NCI-H82 treated with DMSO at 0.1 percent for 48 hours (cell line): ENCODE results near the gene APPBP2.
"Not testable (repeated sequence)": the region's sequence is repeated elsewhere in the genome, so short reads cannot be mapped to it uniquely, and the experiment has no call there.

ENCODE experiments used
- DNase-seq: peaks from one replicate; lab custom pipeline; 2025; ENCODE audit not compliant: unreplicated experiment; lab: John Stamatoyannopoulos, UW

APPBP2 gene

DNA sequence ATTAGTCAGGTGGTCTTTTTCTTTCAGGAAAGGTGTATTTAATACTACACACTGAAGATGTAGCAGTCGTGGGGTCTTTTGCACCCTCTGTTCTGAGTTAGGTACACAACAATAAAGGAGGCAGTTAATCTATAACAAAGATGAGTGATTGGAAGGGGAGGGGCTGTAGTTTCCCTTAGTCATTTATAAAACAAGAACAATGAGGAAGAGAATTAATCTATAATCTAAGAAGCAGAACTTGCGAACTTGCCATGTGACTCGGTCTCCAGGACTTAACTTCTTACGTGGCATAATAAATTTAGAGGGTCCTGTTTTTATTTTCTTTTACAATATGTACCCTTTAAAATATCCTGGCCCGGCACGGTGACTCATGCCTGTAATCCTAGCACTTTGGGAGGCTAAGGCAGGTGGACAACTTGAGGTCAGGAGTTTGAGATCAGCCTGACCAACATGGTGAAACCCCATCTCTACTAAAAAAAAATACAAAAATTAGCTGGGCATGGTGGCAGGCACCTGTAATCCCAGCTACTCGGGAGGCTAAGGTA, 8.6 kb upstream of the APPBP2 start:
- DNase-seq: no peak

DNA sequence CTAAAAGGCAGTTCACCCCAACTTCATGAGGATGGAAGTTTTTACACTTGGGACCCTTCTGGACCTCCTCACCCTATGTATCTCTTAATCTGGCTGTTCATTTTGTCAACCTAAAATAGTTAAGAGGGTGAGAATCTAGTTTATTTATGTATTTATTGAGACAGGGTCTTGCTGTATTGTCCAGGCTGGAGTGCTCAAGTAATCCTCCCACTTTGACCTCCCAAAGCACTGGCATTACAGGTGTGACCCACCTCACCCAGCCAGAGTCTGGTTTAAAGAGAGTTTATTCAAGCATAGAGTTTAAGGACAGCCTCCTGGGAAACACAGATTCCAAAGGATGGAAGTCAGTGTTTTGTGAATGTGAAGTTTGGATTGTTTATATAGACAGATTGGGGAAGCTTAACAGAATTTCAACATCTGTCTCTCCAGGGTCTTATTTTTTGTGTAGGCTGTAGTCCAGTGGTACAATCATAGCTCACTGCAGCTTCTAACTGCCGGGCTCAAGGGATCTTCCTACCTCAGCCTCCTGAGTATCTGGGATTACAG, 8.0 kb upstream of the APPBP2 start:
- no peak for DNase-seq

DNA sequence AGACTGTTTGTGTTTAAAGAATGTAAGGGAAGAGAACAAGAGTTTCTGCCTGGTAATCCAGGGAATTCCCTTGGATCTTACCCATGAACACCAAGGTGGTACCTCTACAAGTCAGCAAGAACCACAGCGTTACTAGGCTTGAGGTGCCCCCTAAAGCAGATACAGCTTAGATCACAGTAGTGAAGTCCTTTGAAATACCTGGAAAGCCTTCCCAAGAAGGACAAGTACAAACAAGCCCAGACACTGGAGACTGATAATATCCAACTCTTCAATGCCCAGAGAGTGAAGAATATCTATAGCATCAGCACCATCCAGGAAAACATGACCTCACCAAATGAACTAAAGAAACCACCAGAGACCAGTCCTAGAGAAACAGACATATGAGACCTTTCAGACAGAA, 3.8 kb upstream of the APPBP2 start:
- no peak for DNase-seq

DNA sequence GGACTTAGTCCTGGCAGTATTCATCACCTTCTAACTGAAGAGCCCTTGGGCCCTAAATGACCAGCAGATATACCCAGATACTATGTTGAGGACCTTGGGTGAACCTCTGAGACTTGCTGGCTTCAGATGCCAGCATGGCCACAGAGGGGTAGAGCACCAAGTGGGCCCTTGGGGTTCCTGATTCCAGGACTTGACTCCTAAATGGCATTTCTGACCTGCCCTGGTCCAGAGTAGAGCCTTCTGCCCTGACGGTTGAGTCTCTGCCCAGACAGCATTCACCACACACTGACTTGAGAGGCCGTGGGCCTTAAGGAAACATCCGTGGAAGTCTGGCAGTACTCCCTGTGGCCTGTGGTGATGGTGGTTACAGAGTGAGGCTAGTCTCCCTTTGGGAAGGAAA, 2.8 kb upstream of the APPBP2 start:
- DNase-seq: no peak

DNA sequence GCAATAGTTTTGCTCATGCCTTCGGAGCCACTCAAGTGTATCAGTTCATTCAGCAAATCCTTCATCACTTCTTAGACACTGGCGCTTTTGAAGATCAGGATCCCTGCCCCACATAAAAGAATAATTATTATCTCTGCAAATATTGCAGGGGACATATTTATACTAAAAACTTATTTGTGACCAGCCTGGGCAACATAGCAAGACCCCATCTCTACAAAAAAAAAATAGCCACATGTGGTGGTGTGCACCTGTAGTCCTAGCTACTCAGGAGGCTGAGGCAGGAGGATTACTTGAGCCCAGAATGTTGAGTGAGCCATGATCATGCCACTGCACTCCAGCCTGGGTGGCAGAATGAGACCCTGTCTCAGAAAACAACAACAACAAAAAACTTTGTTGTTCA, 1.7 kb upstream of the APPBP2 start:
- DNase-seq: no peak

DNA sequence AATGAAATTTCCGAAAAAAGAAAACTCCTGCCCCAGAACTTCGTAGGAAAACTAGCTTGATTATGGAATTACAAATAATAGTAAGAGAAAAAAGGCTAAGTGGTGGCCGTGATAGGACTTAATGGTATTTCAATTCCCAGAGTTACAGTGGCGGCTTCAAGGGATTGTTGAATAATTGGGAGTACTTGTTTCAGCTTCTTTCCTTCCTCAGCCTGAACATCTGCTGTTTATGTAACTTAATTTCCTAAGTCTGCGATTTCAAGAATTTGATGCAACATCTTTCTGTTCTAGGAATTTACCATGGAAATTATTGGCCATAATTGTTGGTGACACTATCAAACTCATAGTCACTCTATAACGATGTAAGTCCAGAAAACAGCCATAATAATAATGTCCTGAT, 684 bp upstream of the APPBP2 start:
- no peak for DNase-seq

DNA sequence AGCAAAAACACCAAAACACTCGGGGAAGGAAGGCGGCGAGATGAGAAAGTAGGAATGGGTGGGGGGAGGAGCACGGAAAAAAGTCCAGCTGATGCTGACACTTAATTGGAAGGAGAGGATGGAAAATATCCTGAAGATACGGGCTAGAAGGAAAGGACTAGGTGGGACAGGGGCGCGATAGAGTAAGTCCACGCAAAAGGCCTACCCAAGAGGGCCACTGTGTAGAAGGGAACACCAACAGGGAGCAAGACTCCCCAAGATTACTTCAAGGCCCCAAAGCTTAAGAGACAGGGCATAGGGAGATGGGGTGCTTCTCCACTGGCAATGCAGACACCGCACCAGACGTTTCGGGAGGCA, 736 bp downstream of the APPBP2 start:
- no peak for DNase-seq

DNA sequence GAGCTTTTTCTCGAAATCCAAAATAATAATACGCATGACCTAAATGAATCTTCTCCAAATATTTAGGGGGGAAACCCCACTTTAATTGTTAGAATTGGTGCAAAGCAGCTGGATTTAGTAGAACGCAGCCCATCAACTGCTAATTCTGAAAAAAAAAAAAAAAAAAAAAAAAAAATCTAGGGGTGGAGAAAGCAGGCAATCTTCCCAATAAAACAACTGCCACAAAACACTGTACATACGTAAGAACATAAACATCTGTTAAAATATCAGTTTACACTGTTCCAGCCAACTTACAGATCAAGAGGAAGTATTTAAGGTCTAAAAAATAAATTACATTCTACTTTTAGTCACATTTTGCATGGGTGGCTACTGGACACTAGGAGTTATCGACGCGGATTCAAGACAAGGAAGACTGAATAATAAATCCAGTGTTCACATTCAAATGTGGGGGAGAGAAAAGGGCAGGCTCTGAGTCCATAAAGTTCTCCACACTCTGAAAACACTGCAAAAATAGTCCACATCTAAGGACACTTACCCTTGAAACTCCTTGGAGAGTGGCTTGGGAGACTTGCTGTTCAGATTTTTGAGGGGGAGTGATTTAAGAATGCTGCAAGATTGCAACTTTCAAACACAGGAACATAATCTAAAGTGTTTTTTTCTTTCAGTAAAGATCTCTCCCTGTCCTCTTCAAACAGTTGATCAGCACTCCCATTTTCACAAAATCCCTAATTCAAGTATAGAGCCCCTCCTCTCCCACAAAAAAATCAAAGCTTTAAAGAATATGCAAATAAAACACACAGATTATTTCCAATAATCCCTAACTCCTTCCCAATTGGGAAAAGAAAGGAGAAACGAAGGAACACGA, 1.3 kb downstream of the APPBP2 start:
- no peak for DNase-seq

DNA sequence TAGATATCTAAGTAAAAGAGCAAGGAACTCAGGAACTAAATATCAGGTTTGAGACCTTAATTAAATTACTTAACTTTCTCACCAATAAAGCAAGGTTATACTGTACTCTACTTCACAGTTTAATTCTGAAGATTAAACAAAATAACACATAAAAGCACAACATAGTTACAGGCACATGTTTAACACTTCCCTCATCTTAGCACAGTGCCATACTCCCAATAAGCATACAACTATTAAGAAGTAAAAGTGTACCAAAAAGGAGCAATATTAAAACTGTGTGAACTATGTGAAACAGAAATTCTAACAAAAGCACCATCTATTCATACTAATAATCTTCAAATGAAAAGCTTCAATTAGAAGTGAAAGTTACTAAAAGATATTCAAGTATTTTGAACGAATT, 2.2 kb downstream of the APPBP2 start:
- DNase-seq: no peak

DNA sequence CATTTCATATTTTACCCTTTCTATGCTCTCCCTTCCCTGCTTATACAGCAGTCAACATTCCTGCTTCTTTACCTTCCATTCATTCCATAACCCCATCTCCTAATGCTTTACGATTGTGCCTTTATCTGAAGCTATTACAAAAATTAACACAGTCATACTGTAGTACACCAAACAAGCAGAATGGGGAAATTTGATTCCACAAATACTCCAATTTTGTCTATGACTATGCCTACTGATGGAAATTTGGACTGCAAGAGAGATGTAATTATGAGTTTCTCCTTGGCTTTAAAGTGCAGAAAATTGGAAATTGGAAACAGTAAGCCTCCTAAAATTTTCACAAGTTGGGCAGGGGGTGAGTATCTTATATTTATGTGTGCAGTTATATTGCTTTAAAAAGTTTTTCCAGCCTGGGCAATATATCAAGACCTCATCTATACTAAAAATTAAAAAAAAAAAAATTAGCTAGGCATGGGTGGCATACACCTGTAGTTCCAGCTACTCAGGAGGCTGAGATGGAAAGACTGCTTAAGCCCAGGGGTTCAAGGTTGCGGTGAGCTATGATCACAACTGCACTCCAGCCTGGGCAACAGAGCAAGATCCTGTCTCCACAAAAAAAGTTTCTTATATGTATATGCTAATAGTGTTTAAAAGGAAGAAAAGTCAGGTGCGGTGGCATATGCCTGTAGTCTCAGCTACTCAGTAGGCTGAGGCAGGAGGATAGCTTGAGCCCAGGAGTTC, 3.0 kb downstream of the APPBP2 start:
- DNase-seq: no peak

DNA sequence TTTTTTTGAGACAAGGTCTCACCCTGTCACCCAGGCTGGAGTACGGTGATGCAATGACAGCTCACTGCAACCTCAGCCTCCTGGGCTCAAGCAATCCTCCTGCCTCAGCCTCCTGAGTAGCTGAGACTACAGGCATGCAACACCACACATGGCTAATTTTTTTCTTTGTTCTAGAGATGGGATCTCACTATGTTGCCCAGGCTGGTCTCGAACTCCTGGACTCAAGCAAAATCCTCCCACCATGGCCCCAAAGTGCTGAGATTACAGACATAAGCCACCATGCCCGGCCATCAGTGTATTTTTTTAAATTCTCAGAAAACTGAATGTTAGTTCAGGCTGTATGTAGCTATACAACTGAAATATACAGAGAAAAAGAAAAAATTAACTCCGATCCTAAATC, 6.2 kb downstream of the APPBP2 start:
- DNase-seq: no peak

DNA sequence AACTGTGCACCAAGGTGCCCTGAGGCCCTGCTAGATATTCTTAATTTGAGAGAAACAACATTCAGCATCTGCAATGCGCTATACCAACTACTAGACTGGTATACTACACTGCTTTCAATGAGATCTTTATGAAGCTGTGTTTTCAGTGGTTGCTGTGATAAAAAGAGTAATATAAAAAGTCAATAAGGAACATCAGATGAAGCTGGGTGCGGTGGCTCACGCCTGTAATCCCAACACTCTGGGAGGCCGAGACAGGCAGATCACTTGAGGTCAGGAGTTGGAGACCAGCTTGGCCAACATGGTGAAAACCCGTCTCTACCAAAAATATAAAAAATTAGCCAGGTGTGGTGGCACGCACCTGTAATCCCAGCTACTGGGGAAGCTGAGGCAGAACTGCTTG, 10.4 kb downstream of the APPBP2 start:
- DNase-seq: not testable (repeated sequence)

DNA sequence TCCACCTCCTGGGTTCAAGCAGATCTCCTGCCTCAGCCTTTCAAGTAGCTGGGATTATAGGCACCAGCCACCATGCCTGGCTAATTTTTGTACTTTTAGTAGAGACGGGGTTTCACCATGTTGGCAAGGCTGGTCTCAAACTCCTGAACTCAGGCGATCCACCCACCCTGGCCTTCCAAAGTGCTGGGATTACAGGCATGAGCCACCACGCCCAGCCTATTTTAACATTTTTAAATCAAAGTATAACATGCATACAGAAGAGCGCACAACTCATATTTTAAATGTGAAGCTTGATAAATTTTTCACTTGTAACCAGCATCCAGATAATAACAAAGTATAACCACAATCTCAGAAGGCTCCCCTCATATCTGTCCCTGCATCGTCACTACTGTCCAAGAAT, 10.8 kb downstream of the APPBP2 start:
- not testable (repeated sequence) for DNase-seq

DNA sequence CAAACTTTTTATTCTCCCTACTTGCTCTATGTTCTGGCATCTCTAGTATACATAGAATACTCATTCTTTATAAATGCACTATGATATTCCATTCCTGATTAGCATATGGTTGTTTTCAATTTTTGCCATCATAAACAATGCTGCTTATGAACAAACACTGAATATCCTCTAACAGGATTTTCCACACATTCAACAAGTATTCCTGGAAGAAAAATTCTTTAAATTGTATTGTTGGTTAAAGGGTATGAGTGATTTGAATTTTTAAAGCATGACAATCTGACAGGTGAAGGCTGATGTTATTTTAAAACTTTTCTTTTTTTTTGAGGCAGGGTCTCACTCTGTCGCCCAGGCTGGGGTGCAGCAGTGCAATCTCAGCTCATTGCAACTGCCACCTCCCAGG, 11.5 kb downstream of the APPBP2 start:
- no peak for DNase-seq

DNA sequence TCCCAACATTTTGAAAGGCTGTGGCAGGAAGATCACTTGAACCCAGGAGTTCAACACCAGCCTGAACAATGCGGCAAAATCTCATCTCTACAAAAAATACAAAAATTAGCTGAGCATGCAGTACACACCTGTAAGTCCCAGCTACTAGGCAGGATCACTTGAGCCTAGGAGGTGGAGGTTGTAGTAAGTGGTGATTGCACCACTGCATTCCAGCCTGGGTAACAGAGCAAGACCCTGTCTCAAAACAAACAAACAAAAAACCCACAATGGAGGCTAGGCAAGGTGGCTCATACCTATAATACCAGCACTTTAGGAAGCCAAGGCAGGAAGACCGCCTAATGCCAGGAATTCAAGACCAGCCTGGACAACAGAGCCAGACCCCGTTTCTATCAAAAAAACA, 12.0 kb downstream of the APPBP2 start:
- no peak for DNase-seq

DNA sequence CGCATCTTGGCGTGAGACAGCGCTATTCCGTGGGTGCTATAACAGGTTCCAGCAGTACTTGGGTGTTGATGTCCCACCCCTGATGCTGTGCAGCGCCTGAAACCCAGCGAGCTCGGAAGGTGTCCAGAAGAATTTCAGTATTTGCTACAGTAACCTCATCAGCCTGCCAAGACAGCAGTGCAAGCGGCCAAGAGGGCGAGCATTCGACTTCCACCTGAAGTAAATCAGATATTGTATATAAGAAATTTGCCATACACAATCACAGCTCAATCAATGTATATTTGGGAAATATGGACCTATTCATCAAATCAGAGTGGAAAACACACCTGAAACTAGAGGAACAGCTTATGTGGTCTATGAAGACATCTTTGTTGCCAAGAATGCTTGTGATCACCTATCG, 13.0 kb downstream of the APPBP2 start:
- DNase-seq: no peak

DNA sequence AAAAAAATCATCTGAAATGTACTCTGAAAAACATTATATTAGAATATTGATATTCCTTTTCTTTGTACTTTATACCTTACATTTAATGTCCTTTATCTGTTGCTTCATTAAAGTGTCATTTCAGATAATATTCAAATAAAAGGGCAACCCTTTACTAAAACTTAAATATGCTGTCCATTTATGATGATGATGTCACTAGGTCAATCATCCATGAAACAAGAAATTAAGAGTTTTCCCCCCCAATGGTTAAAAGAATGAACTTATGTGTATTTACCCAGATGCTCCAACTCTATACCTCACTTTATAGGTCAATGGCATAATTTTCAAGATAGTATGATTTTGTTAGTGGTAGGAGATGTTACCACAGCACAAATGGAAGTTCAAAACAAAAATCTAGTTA, 15.3 kb downstream of the APPBP2 start:
- DNase-seq: no peak

DNA sequence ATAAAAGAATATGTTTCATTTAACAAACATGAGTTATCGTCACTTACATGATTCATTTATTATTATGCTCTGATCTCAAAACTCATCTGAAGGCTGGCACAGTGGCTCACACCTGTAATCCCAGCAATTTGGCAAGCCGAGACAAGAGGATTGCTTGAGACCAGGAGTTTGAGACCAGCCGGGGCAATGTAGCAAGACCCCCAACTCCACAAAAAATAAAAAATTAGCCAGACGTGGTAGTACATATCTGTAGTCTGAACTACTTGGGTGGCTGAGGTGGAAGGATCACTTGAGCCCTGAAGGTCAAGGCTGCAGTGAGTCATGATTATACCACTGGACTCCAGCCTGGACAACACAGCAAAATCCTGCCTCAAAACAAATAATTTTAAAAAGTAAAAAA, 16.0 kb downstream of the APPBP2 start:
- no peak for DNase-seq

DNA sequence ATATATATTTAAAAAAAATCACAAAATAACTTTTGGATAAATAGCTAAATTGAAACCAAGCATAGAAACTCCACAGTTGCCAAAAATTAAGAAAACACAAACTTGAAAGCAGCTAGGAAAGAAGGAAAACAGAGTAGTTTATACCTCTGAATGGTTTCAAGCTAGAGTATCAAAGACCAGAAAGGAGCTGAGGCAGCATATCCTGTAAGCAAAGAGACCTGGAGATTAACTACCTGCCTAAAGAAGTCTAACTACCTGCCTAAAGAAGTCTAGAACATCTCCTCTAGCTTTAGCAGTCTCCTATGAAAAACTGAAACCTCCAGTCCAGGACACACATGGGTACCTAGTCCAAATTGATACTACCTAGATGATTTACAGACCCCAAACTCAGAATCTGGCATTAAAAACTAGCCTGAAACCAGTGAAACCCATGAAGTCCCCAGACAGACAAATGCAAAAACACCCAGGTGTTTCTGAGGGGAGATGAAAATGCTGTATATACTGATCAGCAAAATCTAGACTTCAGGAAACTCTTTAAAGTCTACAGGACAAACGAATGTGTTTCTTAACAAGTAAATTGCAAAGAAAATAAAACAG, 17.6 kb downstream of the APPBP2 start:
- no peak for DNase-seq

DNA sequence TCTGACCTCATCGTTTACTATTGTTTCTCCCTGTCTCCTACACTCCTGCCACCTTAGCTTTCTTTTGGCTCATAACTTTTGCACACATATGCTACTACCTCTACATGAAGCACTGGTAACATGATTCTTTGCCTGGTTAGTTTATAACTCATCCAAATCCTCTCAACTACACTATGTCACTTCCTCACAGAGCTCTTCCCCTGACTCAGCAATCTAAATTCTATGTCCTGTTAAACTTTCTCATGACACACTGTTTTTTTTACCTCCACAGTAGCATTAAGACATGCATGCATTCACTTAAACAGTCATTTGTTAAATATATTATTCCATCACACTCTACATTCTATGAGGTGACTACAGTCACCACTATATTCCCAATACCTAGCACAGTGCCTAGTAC, 19.7 kb downstream of the APPBP2 start:
- DNase-seq: no peak

DNA sequence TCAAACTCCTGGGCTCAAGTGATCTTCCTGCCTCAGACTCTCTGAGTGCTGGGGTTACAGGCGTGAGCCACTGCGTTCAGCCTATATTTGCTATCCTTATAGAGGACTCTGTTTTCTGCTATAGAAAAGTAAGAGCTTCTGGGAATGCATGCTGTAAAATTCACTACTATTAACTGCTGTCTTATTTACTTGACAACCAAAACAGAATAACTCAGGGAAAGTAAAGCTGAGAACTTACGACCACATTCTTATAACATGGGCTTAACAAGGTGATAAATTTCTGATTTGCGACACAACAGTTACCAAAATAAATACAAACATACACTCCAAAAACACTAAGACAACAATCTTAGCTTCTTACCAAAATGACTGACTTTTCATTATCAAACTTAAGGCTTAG, 23.9 kb downstream of the APPBP2 start:
- no peak for DNase-seq

DNA sequence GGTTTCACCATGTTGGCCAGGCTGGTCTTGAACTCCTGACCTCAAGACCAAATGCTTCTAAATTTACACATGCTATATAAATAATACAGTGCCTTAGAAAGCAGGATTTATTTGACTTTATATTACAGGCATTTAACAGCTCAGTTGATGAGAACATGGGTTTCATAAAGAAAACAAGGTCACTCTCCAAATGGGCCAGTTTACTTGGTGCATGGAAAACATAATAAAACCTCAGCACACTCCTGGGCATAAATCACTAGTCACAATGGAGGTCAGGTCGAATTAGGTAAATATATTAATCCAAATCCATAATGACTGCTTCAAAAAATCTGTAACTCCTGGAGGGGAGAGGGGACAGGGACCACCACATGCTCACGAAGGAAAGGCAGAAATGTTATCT, 24.5 kb downstream of the APPBP2 start:
- no peak for DNase-seq
